Caco-2 (cell line): Measurements from ENCODE around the gene SDK2. TPM values are rescaled to one million over a fixed set of nuclear protein-coding genes. Genes with fewer than 3 reads are reported as not detected.

Experiments used
- BruUV-seq: library from RNA; stranded (reverse); fragments of 400-500 nt; replicated peaks from 2 replicates; lab custom pipeline; 2021; lab: Mats Ljungman, UMichigan
- CTCF ChIA-PET: fragments of 300-600 bp; sonication (Branson Sonifier 250); formaldehyde crosslinking; loops from one replicate; lab custom pipeline; 2022; ENCODE audit warnings: antibody characterized with exemption; lab: Charles Lee
- POLR2A ChIA-PET: fragments of 300-600 bp; sonication (Branson Sonifier 250); formaldehyde crosslinking; loops from one replicate; lab custom pipeline; 2022; ENCODE audit warnings: antibody characterized with exemption; lab: Charles Lee
- DNase-seq, 2 experiments: peaks; one replicate each; pipeline versions ENCODE4 v3.0.0 to v3.0.0-alpha.2; 2020 to 2022
- H3K27me3 ChIP-seq: replicated peaks from 2 replicates; pipeline ENCODE4 v1.6.0; 2011; ENCODE audit warnings: low read length; ENCODE audit not compliant: control insufficient read depth, insufficient read depth
- H3K36me3 ChIP-seq: 2 replicates; pipeline ENCODE4 v1.5.1; 2011; ENCODE audit warnings: low read length; ENCODE audit not compliant: control insufficient read depth, insufficient read depth
- H3K4me1 ChIP-seq: fragments of 250-450 bp; sonication (Bioruptor Pico); 2 replicates; pipeline ENCODE4 v1.5.1; 2020; ENCODE audit warnings: mild to moderate bottlenecking
- H3K4me3 ChIP-seq: 2 replicates; pipeline ENCODE4 v1.5.1; 2011; ENCODE audit warnings: low read depth, mild to moderate bottlenecking, control low read depth, low read length
- H3K9me3 ChIP-seq: fragments of 250-450 bp; sonication (Bioruptor Pico); 2 replicates; pipeline ENCODE4 v1.5.1; 2020; ENCODE audit warnings: mild to moderate bottlenecking, moderate library complexity
- H3K27ac Mint-ChIP-seq: one replicate; pipeline ENCODE4 v1.8.0; 2022; ENCODE audit warnings: mixed read lengths; ENCODE audit not compliant: unreplicated experiment
- H3K27me3 Mint-ChIP-seq: one replicate; pipeline ENCODE4 v1.8.0; 2022; ENCODE audit warnings: mixed read lengths; ENCODE audit not compliant: insufficient read depth, unreplicated experiment
- H3K36me3 Mint-ChIP-seq: one replicate; pipeline ENCODE4 v1.8.0; 2022; ENCODE audit warnings: mild to moderate bottlenecking, mixed read lengths; ENCODE audit not compliant: insufficient read depth, unreplicated experiment
- H3K4me1 Mint-ChIP-seq: one replicate; pipeline ENCODE4 v1.8.0; 2022; ENCODE audit warnings: low read depth, mixed read lengths; ENCODE audit not compliant: unreplicated experiment
- H3K4me3 Mint-ChIP-seq: one replicate; pipeline ENCODE4 v1.8.0; 2022; ENCODE audit warnings: mild to moderate bottlenecking, moderate library complexity, mixed read lengths; ENCODE audit not compliant: unreplicated experiment
- H3K9me3 Mint-ChIP-seq: one replicate; pipeline ENCODE4 v1.8.0; 2022; ENCODE audit warnings: mixed read lengths; ENCODE audit not compliant: unreplicated experiment
- intact Hi-C: fragments of 100-400 bp; cut with micrococcal nuclease; formaldehyde crosslinking; loops from one replicate; pipeline ENCODE4 v1.10.0; 2022; ENCODE audit not compliant: unreplicated experiment
- total RNA-seq: library from RNA; stranded (reverse); gene quantifications from 2 replicates; pipeline ENCODE4 v1.2.3, GENCODE V29; 2022
- TF ChIP-seq, protein P1 (sequence below), 2 experiments: fragments of 200-600 bp in 1 of 2; IDR thresholded peaks; 1 replicate in 1 of 2; 2 replicates in 1 of 2; pipeline versions ENCODE4 v1.5.1 to v1.8.0; 2011 to 2022; ENCODE audit warnings: antibody characterized with exemption in 1 of 2, control low read depth in 1 of 2, inconsistent platforms in 1 of 2, low read depth in 1 of 2, low read length in 1 of 2, mild to moderate bottlenecking in 1 of 2, moderate library complexity in 1 of 2; ENCODE audit not compliant: insufficient read depth in 1 of 2, severe bottlenecking in 1 of 2, unreplicated experiment in 1 of 2

The SDK2 gene
- total RNA-seq, 1 experiment from 2014 or later, result 0.09 TPM

DNA sequence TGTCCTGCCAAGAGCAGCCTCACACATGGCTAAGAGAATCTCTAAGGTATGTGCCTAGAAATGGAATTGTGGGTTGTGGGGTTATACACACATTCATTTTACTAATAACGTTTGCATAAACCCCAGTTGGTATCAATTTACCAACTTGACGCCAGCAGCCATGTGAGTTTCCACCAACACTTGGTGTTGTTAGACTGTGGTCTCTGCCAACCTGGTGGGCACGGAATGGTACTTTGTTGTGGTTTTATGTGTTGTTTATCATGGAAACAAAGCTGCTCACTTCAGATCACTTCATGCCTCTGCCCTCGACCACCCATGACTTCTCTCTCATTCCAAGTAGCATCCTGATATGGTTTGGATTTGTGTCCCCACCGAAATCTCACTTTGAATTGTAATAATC, 180.4 kb downstream of the SDK2 start:
- no peak for DNase-seq
- TF ChIP-seq, protein P1, sequence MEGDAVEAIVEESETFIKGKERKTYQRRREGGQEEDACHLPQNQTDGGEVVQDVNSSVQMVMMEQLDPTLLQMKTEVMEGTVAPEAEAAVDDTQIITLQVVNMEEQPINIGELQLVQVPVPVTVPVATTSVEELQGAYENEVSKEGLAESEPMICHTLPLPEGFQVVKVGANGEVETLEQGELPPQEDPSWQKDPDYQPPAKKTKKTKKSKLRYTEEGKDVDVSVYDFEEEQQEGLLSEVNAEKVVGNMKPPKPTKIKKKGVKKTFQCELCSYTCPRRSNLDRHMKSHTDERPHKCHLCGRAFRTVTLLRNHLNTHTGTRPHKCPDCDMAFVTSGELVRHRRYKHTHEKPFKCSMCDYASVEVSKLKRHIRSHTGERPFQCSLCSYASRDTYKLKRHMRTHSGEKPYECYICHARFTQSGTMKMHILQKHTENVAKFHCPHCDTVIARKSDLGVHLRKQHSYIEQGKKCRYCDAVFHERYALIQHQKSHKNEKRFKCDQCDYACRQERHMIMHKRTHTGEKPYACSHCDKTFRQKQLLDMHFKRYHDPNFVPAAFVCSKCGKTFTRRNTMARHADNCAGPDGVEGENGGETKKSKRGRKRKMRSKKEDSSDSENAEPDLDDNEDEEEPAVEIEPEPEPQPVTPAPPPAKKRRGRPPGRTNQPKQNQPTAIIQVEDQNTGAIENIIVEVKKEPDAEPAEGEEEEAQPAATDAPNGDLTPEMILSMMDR (IDR thresholded peaks at IDR 0.05; ENCODE audit: insufficient read depth in 1 of 2, low read depth in 1 of 2, low read length in 1 of 2, severe bottlenecking in 1 of 2, unreplicated experiment in 1 of 2), result no peak
- H3K27me3 Mint-ChIP-seq, result peaks cover 11% of the 10 kb centered on the region
- Histone ChIP-seq H3K4me1 (no peaks in the 10 kb centered on the region), H3K36me3 (no peaks in the 10 kb centered on the region), H3K4me3 (no peak overlapping the region), H3K9me3 (no peaks in the 10 kb centered on the region), H3K27me3 (no peaks in the 10 kb centered on the region)
- POLR2A ChIA-PET, result no interaction called here
- H3K36me3 Mint-ChIP-seq, result no peaks in the 10 kb centered on the region
- H3K4me3 Mint-ChIP-seq, result no peak overlapping the region
- CTCF ChIA-PET, result no interaction called here
- H3K4me1 Mint-ChIP-seq, result no peaks in the 10 kb centered on the region
- intact Hi-C loops, result no loop called here
- H3K27ac Mint-ChIP-seq, result no peak overlapping the region
- BruUV-seq, result no TSS peak
- H3K9me3 Mint-ChIP-seq, result no peaks in the 10 kb centered on the region

DNA sequence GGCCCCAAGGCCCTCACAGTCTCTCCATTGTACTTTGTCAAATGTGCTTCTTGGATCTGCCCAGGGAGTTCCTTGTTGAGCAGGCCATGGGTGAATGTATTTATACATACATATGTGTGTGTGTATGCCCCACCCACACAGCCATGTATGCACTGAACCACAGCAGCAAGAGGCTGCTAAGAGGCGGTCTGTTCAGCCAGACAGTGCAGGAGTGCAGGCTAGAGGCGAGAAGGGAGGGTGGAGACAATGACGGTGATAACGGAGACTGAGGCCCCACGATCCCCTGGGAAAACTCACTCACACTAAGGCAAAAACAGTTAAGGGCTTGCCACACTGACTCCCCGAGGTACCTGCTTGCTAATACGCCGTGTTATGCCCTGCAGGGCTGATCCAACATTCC, 181.4 kb downstream of the SDK2 start:
- Mint-ChIP-seq H3K4me1 (no peaks in the 10 kb centered on the region), H3K4me3 (no peak overlapping the region), H3K27ac (no peak overlapping the region), H3K27me3 (peaks cover 11% of the 10 kb centered on the region), H3K9me3 (no peaks in the 10 kb centered on the region), H3K36me3 (no peaks in the 10 kb centered on the region)
- no peak overlapping the region for H3K4me3 ChIP-seq
- TF ChIP-seq, protein P1 (IDR thresholded peaks at IDR 0.05; ENCODE audit: insufficient read depth in 1 of 2, low read depth in 1 of 2, low read length in 1 of 2, severe bottlenecking in 1 of 2, unreplicated experiment in 1 of 2), result no peak
- no peaks in the 10 kb centered on the region for H3K36me3 ChIP-seq
- no peak for DNase-seq
- ChIA-PET POLR2A (no interaction called here), CTCF (no interaction called here)
- BruUV-seq, result no TSS peak
- H3K27me3 ChIP-seq, result no peaks in the 10 kb centered on the region
- intact Hi-C loops, result no loop called here
- H3K4me1 ChIP-seq, result no peaks in the 10 kb centered on the region
- no peaks in the 10 kb centered on the region for H3K9me3 ChIP-seq

DNA sequence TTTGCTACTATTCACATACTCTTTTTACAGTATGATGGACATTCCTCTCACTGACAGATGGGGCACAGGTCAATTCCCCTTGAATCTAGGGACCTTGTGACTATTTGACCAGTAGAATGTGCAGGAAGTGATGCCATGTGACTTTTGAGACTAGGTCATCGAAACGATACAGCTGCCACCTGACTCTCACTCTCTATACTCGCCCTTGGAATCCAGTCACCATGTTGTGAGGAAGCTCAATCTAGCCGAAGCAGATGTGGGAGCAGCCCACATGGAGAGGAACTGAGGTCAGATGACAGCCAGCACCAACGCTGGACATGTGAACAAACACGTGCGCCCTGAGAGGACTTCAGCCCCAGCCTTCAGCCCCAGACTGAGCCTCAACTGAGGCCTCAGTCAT, 184.3 kb downstream of the SDK2 start:
- Histone ChIP-seq H3K9me3 (no peaks in the 10 kb centered on the region), H3K27me3 (no peaks in the 10 kb centered on the region), H3K4me1 (no peaks in the 10 kb centered on the region), H3K4me3 (no peak overlapping the region), H3K36me3 (no peaks in the 10 kb centered on the region)
- no TSS peak for BruUV-seq
- no peak overlapping the region for H3K4me3 Mint-ChIP-seq
- POLR2A ChIA-PET, result no interaction called here
- no peaks in the 10 kb centered on the region for H3K36me3 Mint-ChIP-seq
- DNase-seq, result no peak
- TF ChIP-seq, protein P1 (IDR thresholded peaks at IDR 0.05; ENCODE audit: insufficient read depth in 1 of 2, low read depth in 1 of 2, low read length in 1 of 2, severe bottlenecking in 1 of 2, unreplicated experiment in 1 of 2), result no peak
- H3K27ac Mint-ChIP-seq, result no peak overlapping the region
- peaks cover 18% of the 10 kb centered on the region for H3K27me3 Mint-ChIP-seq
- CTCF ChIA-PET, result no interaction called here
- intact Hi-C loops, result no loop called here
- H3K9me3 Mint-ChIP-seq, result no peaks in the 10 kb centered on the region
- H3K4me1 Mint-ChIP-seq, result no peaks in the 10 kb centered on the region
